H9 (cell line): ENCODE measurements around the gene ASMT. TPM values are rescaled to one million over a fixed set of nuclear protein-coding genes. Genes with fewer than 3 reads are reported as not detected.

ENCODE experiments used
- DNase-seq: peaks from one replicate; pipeline ENCODE4 v3.0.0-alpha.2; 2017
- H2AFZ ChIP-seq: one replicate; pipeline ENCODE4 v1.6.1; 2013; ENCODE audit warnings: mild to moderate bottlenecking, low read length, control low read depth, moderate library complexity
- H2AK5ac ChIP-seq: 2 replicates; pipeline ENCODE4 v1.6.1; 2013; ENCODE audit warnings: low read length, control low read depth, mixed read lengths; ENCODE audit not compliant: insufficient read length
- H2BK120ac ChIP-seq: one replicate; pipeline ENCODE4 v1.6.1; 2013; ENCODE audit warnings: low read depth, mild to moderate bottlenecking, low read length, control low read depth, inconsistent platforms; ENCODE audit not compliant: poor library complexity, severe bottlenecking
- H2BK12ac ChIP-seq: 2 replicates; pipeline ENCODE4 v1.6.1; 2013; ENCODE audit warnings: low read length, control low read depth, mixed read lengths, low read depth; ENCODE audit not compliant: insufficient read length
- H2BK15ac ChIP-seq: 2 replicates; pipeline ENCODE4 v1.6.1; 2013; ENCODE audit warnings: low read depth, low read length, control low read depth
- H2BK20ac ChIP-seq: one replicate; pipeline ENCODE4 v1.6.1; 2013; ENCODE audit warnings: low read depth, mild to moderate bottlenecking, low read length, control low read depth, inconsistent platforms; ENCODE audit not compliant: poor library complexity, severe bottlenecking
- H2BK5ac ChIP-seq: 2 replicates; pipeline ENCODE4 v1.6.1; 2013; ENCODE audit warnings: low read length, control low read depth, mixed read lengths; ENCODE audit not compliant: insufficient read length
- H3K14ac ChIP-seq: 2 replicates; pipeline ENCODE4 v1.6.1; 2013; ENCODE audit warnings: low read length, control low read depth; ENCODE audit not compliant: insufficient read depth
- H3K18ac ChIP-seq: 2 replicates; pipeline ENCODE4 v1.6.1; 2013; ENCODE audit warnings: low read depth, mild to moderate bottlenecking, mixed read lengths, low read length, control low read depth; ENCODE audit not compliant: insufficient read length
- H3K23ac ChIP-seq: 2 replicates; pipeline ENCODE4 v1.6.1; 2013; ENCODE audit warnings: low read length, control low read depth, mixed read lengths, low read depth; ENCODE audit not compliant: insufficient read length
- H3K23me2 ChIP-seq: 2 replicates; pipeline ENCODE4 v1.6.1; 2013; ENCODE audit warnings: low read depth, mild to moderate bottlenecking, mixed read lengths, low read length, control low read depth; ENCODE audit not compliant: insufficient read length, poor library complexity, severe bottlenecking
- H3K27ac ChIP-seq: 2 replicates; pipeline ENCODE4 v1.5.1; 2013; ENCODE audit warnings: low read length, control low read depth, mixed read lengths, low read depth; ENCODE audit not compliant: insufficient read length
- H3K27me3 ChIP-seq: 2 replicates; pipeline ENCODE4 v1.6.1; 2013; ENCODE audit warnings: low read length, control low read depth, inconsistent platforms; ENCODE audit not compliant: insufficient read depth
- H3K4ac ChIP-seq: 2 replicates; pipeline ENCODE4 v1.6.1; 2013; ENCODE audit warnings: low read depth, mild to moderate bottlenecking, control low read depth, inconsistent platforms, low read length, moderate library complexity
- H3K4me1 ChIP-seq: 2 replicates; pipeline ENCODE4 v1.6.1; 2013; ENCODE audit warnings: low read length, control low read depth, inconsistent platforms; ENCODE audit not compliant: insufficient read depth
- H3K4me2 ChIP-seq: 2 replicates; pipeline ENCODE4 v1.6.1; 2013; ENCODE audit warnings: low read length, control low read depth, mixed read lengths; ENCODE audit not compliant: insufficient read length, insufficient read depth
- H3K56ac ChIP-seq: 2 replicates; pipeline ENCODE4 v1.6.1; 2013; ENCODE audit warnings: low read depth, mild to moderate bottlenecking, mixed read lengths, low read length, control low read depth; ENCODE audit not compliant: insufficient read length
- H3K79me1 ChIP-seq: 2 replicates; pipeline ENCODE4 v1.6.1; 2013; ENCODE audit warnings: low read depth, mild to moderate bottlenecking, moderate library complexity, low read length, control low read depth, inconsistent platforms; ENCODE audit not compliant: insufficient read depth, poor library complexity, severe bottlenecking
- H3K79me2 ChIP-seq: 2 replicates; pipeline ENCODE4 v1.6.1; 2013; ENCODE audit warnings: low read length, control low read depth, inconsistent platforms; ENCODE audit not compliant: insufficient read depth
- H3K9ac ChIP-seq: 2 replicates; pipeline ENCODE4 v1.6.1; 2013; ENCODE audit warnings: low read length, control low read depth, mixed read lengths; ENCODE audit not compliant: insufficient read length; ENCODE audit errors: extremely low read depth
- H3K9me3 ChIP-seq: one replicate; pipeline ENCODE4 v1.6.1; 2013; ENCODE audit warnings: low read depth, low read length, inconsistent platforms; ENCODE audit not compliant: control insufficient read depth
- H3T11ph ChIP-seq: one replicate; pipeline ENCODE4 v1.6.1; 2013; ENCODE audit warnings: mild to moderate bottlenecking, low read length, control low read depth, inconsistent platforms
- H4K20me1 ChIP-seq: one replicate; pipeline ENCODE4 v1.6.1; 2013; ENCODE audit not compliant: control insufficient read depth, insufficient read length, insufficient read depth
- H4K5ac ChIP-seq: 2 replicates; pipeline ENCODE4 v1.6.1; 2013; ENCODE audit warnings: low read depth, mild to moderate bottlenecking, mixed read lengths, low read length, control low read depth; ENCODE audit not compliant: insufficient read length
- H4K8ac ChIP-seq: replicated peaks from 2 replicates; pipeline ENCODE4 v1.6.1; 2013; ENCODE audit warnings: low read length, control low read depth, mixed read lengths, low read depth; ENCODE audit not compliant: insufficient read length
- H4K91ac ChIP-seq: 2 replicates; pipeline ENCODE4 v1.6.1; 2013; ENCODE audit warnings: low read depth, mild to moderate bottlenecking, moderate library complexity, mixed read lengths, low read length, control low read depth; ENCODE audit not compliant: insufficient read length
- H3K27ac Mint-ChIP-seq, 3 experiments: 2 replicates in 2 of 3; 3 replicates in 1 of 3; pipeline ENCODE4 v1.8.0; 2020 to 2021; ENCODE audit warnings: mixed read lengths in 3 of 3, mild to moderate bottlenecking in 1 of 3, moderate library complexity in 1 of 3
- H3K27me3 Mint-ChIP-seq: 2 replicates; pipeline ENCODE4 v1.8.0; 2021; ENCODE audit warnings: low read depth, mild to moderate bottlenecking, moderate library complexity, mixed read lengths
- H3K36me3 Mint-ChIP-seq, 3 experiments: 2 replicates in 2 of 3; 3 replicates in 1 of 3; pipeline ENCODE4 v1.8.0; 2020 to 2021; ENCODE audit warnings: low read depth in 3 of 3, mixed read lengths in 3 of 3; ENCODE audit not compliant: insufficient read depth in 1 of 3
- H3K4me1 Mint-ChIP-seq, 2 experiments: 2 replicates each; pipeline ENCODE4 v1.8.0; 2020; ENCODE audit warnings: mixed read lengths in 2 of 2
- H3K4me3 Mint-ChIP-seq, 2 experiments: 2 replicates in 1 of 2; 3 replicates in 1 of 2; pipeline ENCODE4 v1.8.0; 2020 to 2021; ENCODE audit warnings: mild to moderate bottlenecking in 2 of 2, mixed read lengths in 2 of 2, moderate library complexity in 1 of 2
- H3K9me3 Mint-ChIP-seq, 2 experiments: 2 replicates in 1 of 2; 3 replicates in 1 of 2; pipeline ENCODE4 v1.8.0; 2020; ENCODE audit warnings: mild to moderate bottlenecking in 2 of 2, mixed read lengths in 2 of 2, moderate library complexity in 1 of 2
- CTCF ChIP-seq: fragments of 200-600 bp; sonication (generic); conservative IDR thresholded peaks from 3 replicates; pipeline ENCODE4 v1.8.0; 2021; ENCODE audit warnings: antibody characterized with exemption, mild to moderate bottlenecking
- WGBS: extraction: QIAGEN DNeasy Blood & Tissue Kit; methylation state at CpG from one replicate; pipeline ENCODE4 v1.1.7; 2013; ENCODE audit warnings: missing lambda C conversion rate, low lambda C conversion rate, mixed read lengths; ENCODE audit not compliant: insufficient read length; ENCODE audit errors: extremely low coverage; 5-methylcytosine and 5-hydroxymethylcytosine counted together
- total RNA-seq: library from RNA; stranded (reverse); gene quantifications from 2 replicates; pipeline ENCODE4 v1.2.1, GENCODE V29; 2021

ASMT gene
- total RNA-seq, 1 experiment from 2014 or later: 1.4 TPM

- H3T11ph ChIP-seq: no peak overlapping the region
- Mint-ChIP-seq H3K9me3 (no peaks in the 10 kb centered on the region; a peak in 1 of 5 replicates), H3K4me1 (peaks cover 2% of the 10 kb centered on the region in 2 experiments), H3K27me3 (peaks cover 4% of the 10 kb centered on the region), H3K36me3 (peaks cover 0 to 5% (median 0%) of the 10 kb centered on the region in 3 experiments; a peak in 1 of 7 replicates), H3K27ac (peak overlapping the region; percentile 59 to 82 (median 77); a peak in 4 of 7 replicates), H3K4me3 (no peak overlapping the region)
- no peak overlapping the region for H2BK12ac ChIP-seq
- no peak for TF ChIP-seq CTCF
- no peaks in the 10 kb centered on the region for H3K79me1 ChIP-seq
- no peaks in the 10 kb centered on the region for H3K4me1 ChIP-seq
- H3K23me2 ChIP-seq: no peaks in the 10 kb centered on the region
- H2BK15ac ChIP-seq: no peak overlapping the region
- no peak overlapping the region for H2BK120ac ChIP-seq
- H2BK5ac ChIP-seq: no peak overlapping the region
- no peak overlapping the region for H3K23ac ChIP-seq
- no peak overlapping the region for H3K56ac ChIP-seq
- no CpG with 5 or more reads among the region's 10 CpGs for WGBS
- H4K20me1 ChIP-seq: no peaks in the 10 kb centered on the region
- no peak overlapping the region for H3K14ac ChIP-seq
- no peak overlapping the region for H4K8ac ChIP-seq
- no peaks in the 10 kb centered on the region for H3K79me2 ChIP-seq
- no peak overlapping the region for H3K27ac ChIP-seq
- H4K91ac ChIP-seq: no peak overlapping the region
- H4K5ac ChIP-seq: no peak overlapping the region
- H2AFZ ChIP-seq: no peak overlapping the region
- no peak for DNase-seq
- no peak overlapping the region for H2BK20ac ChIP-seq
- no peaks in the 10 kb centered on the region for H3K9me3 ChIP-seq
- no peak overlapping the region for H3K4me2 ChIP-seq
- H2AK5ac ChIP-seq: no peak overlapping the region
- no peak overlapping the region for H3K4ac ChIP-seq
- H3K9ac ChIP-seq: no peak overlapping the region
- no peaks in the 10 kb centered on the region for H3K27me3 ChIP-seq
- H3K18ac ChIP-seq: no peak overlapping the region
These were observed 5.1 kb upstream of the ASMT start for GRCh38 chrX:1609762-1610161.
